ENCODE results near the gene NTN4. TPM values are rescaled to one million over a fixed set of nuclear protein-coding genes. Genes with fewer than 3 reads are reported as not detected.
A peak's percentile ranks its signal among the peaks of the same experiment; 100 is the strongest.
"Not testable (repeated sequence)": the region's sequence is repeated elsewhere in the genome, so short reads cannot be mapped to it uniquely, and the experiment has no call there.

Gene NTN4
- polyA plus RNA-seq, 10 donors = 32.6 to 56.8 (median 46.3) TPM

- peak in 1 of 3 donors; percentile 56 for DNase-seq
Observed at GRCh38 chr12:95802482-95803270, 12.1 kb upstream of the NTN4 start.

GRCh38 chr12:95796982-95797289 lies 6.4 kb upstream of the NTN4 start:
- DNase-seq = no peak

- DNase-seq = no peak
Observed at GRCh38 chr12:95796225-95796981, 5.8 kb upstream of the NTN4 start.

- peak in 2 of 3 donors; percentile 28 to 71 for DNase-seq
Observed at GRCh38 chr12:95790917-95791849, 619 bp upstream of the NTN4 start.

GRCh38 chr12:95789126-95790032 lies 1.2 kb downstream of the NTN4 start:
- peak in 1 of 3 donors; percentile 38 for DNase-seq

GRCh38 chr12:95788637-95789036 lies 1.9 kb downstream of the NTN4 start:
- DNase-seq = no peak

GRCh38 chr12:95787274-95787818 lies 3.2 kb downstream of the NTN4 start:
- DNase-seq = no peak

- no peak for DNase-seq
Observed at GRCh38 chr12:95784915-95785314, 5.6 kb downstream of the NTN4 start.

- no peak for DNase-seq
Observed at GRCh38 chr12:95784286-95784685, 6.3 kb downstream of the NTN4 start.

- not testable (repeated sequence) for DNase-seq
Observed at GRCh38 chr12:95775466-95775865, 15.1 kb downstream of the NTN4 start.

- no peak for DNase-seq
Observed at GRCh38 chr12:95774311-95775045, 16.1 kb downstream of the NTN4 start.

- no peak for DNase-seq
Observed at GRCh38 chr12:95773320-95773719, 17.2 kb downstream of the NTN4 start.

- DNase-seq = no peak
Observed at GRCh38 chr12:95767703-95768102, 22.9 kb downstream of the NTN4 start.

- no peak for DNase-seq
Observed at GRCh38 chr12:95766356-95767019, 24.1 kb downstream of the NTN4 start.

GRCh38 chr12:95764848-95765247 lies 25.7 kb downstream of the NTN4 start:
- no peak for DNase-seq

GRCh38 chr12:95763809-95764253 lies 26.7 kb downstream of the NTN4 start:
- DNase-seq = peak; percentile 38 to 64 (median 57)

- DNase-seq = no peak
Observed at GRCh38 chr12:95762123-95762785, 28.3 kb downstream of the NTN4 start.

- no peak for DNase-seq
Observed at GRCh38 chr12:95760371-95760770, 30.2 kb downstream of the NTN4 start.

GRCh38 chr12:95759718-95760117 lies 30.8 kb downstream of the NTN4 start:
- no peak for DNase-seq
